HEK293 (cell line): ENCODE results near the gene TOM1L2.
A peak's percentile ranks its signal among the peaks of the same experiment; 100 is the strongest.

ENCODE experiments used
- CTCF ChIA-PET: fragments of 350-600 bp; formaldehyde crosslinking; extraction: SDS; loops from one replicate; lab custom pipeline; 2021; ENCODE audit warnings: antibody characterized with exemption; lab: Yijun Ruan, JAX
- POLR2A ChIA-PET: fragments of 300-600 bp; formaldehyde crosslinking; extraction: SDS; loops from one replicate; lab custom pipeline; 2020; ENCODE audit warnings: antibody characterized with exemption, inconsistent platforms; lab: Yijun Ruan, JAX
- H3K27ac ChIP-seq: fragments of 200-500 bp; sonication (Bioruptor generic); 2 replicates; pipeline ENCODE4 v1.5.1; 2014; ENCODE audit warnings: low read depth, low read length, control low read depth, inconsistent platforms; ENCODE audit errors: extremely low read depth
- H3K36me3 ChIP-seq, 2 experiments: fragments of 200-500 bp in 1 of 2; sonication (Bioruptor generic) in 1 of 2; 1 replicate in 1 of 2; 2 replicates in 1 of 2; pipeline ENCODE4 v1.5.1; 2014 to 2017; ENCODE audit warnings: inconsistent platforms in 2 of 2, low read length in 2 of 2; ENCODE audit not compliant: control insufficient read depth in 2 of 2, insufficient read depth in 1 of 2
- H3K4me1 ChIP-seq: fragments of 200-500 bp; sonication (Bioruptor generic); 2 replicates; pipeline ENCODE4 v1.5.1; 2014; ENCODE audit warnings: mild to moderate bottlenecking, low read length, inconsistent platforms; ENCODE audit not compliant: control insufficient read depth, insufficient read depth
- H3K4me3 ChIP-seq: 2 replicates; pipeline ENCODE4 v1.5.1; 2011; ENCODE audit warnings: low read depth, mild to moderate bottlenecking, control low read depth, low read length, moderate library complexity
- H3K9me3 ChIP-seq: fragments of 200-500 bp; sonication (Bioruptor generic); 2 replicates; pipeline ENCODE4 v1.5.1; 2014; ENCODE audit warnings: low read depth, low read length, inconsistent platforms; ENCODE audit not compliant: control insufficient read depth, insufficient read depth
- HIC1 ChIP-seq: fragments of 450-650 bp; formaldehyde crosslinking; IDR thresholded peaks from 2 replicates; pipeline ENCODE4 v1.5.1; 2016; ENCODE audit warnings: missing biosample characterization, missing genetic modification characterization
- IKZF3 ChIP-seq: fragments of 450-650 bp; IDR thresholded peaks from 2 replicates; pipeline ENCODE4 v1.5.0; 2018; ENCODE audit warnings: missing biosample characterization, mild to moderate bottlenecking, missing genetic modification characterization, moderate library complexity
- KLF7 ChIP-seq: fragments of 450-650 bp; formaldehyde crosslinking; IDR thresholded peaks from 2 replicates; pipeline ENCODE4 v1.5.1; 2016; ENCODE audit warnings: missing biosample characterization, missing genetic modification characterization, borderline replicate concordance
- MZF1 ChIP-seq: fragments of 450-650 bp; formaldehyde crosslinking; IDR thresholded peaks from 2 replicates; pipeline ENCODE4 v1.5.1; 2017; ENCODE audit warnings: missing biosample characterization, missing genetic modification characterization, borderline replicate concordance
- OSR2 ChIP-seq: fragments of 450-650 bp; formaldehyde crosslinking; IDR thresholded peaks from 2 replicates; pipeline ENCODE4 v1.5.1; 2016; ENCODE audit warnings: missing biosample characterization, missing genetic modification characterization
- PATZ1 ChIP-seq: fragments of 450-650 bp; formaldehyde crosslinking; IDR thresholded peaks from 2 replicates; pipeline ENCODE4 v1.5.1; 2016; ENCODE audit warnings: missing biosample characterization, missing genetic modification characterization
- WT1 ChIP-seq: fragments of 450-650 bp; formaldehyde crosslinking; IDR thresholded peaks from 2 replicates; pipeline ENCODE4 v1.5.1; 2016; ENCODE audit warnings: missing biosample characterization, missing genetic modification characterization
- ZBTB26 ChIP-seq: fragments of 450-650 bp; formaldehyde crosslinking; optimal IDR thresholded peaks from 2 replicates; pipeline ENCODE3; 2016; ENCODE audit warnings: missing biosample characterization, mild to moderate bottlenecking, missing genetic modification characterization
- ZBTB48 ChIP-seq: fragments of 450-650 bp; formaldehyde crosslinking; IDR thresholded peaks from 2 replicates; pipeline ENCODE4 v1.5.1; 2016; ENCODE audit warnings: missing biosample characterization, missing genetic modification characterization
- ZBTB8A ChIP-seq: fragments of 450-650 bp; formaldehyde crosslinking; IDR thresholded peaks from 2 replicates; pipeline ENCODE4 v1.5.1; 2016; ENCODE audit warnings: missing biosample characterization, missing genetic modification characterization
- ZEB2 ChIP-seq: fragments of 450-650 bp; formaldehyde crosslinking; IDR thresholded peaks from 2 replicates; pipeline ENCODE4 v1.5.1; 2016; ENCODE audit warnings: missing biosample characterization, missing genetic modification characterization
- ZFP3 ChIP-seq: fragments of 450-650 bp; formaldehyde crosslinking; IDR thresholded peaks from 2 replicates; pipeline ENCODE4 v1.5.1; 2016; ENCODE audit warnings: low read depth, missing biosample characterization, missing genetic modification characterization
- ZFP41 ChIP-seq: fragments of 450-650 bp; formaldehyde crosslinking; IDR thresholded peaks from 2 replicates; pipeline ENCODE4 v1.5.1; 2016; ENCODE audit warnings: missing biosample characterization, missing genetic modification characterization, borderline replicate concordance
- ZNF132 ChIP-seq: fragments of 450-650 bp; formaldehyde crosslinking; IDR thresholded peaks from 2 replicates; pipeline ENCODE4 v1.5.1; 2017; ENCODE audit warnings: missing biosample characterization, missing genetic modification characterization, borderline replicate concordance
- ZNF302 ChIP-seq: fragments of 450-650 bp; formaldehyde crosslinking; IDR thresholded peaks from 2 replicates; pipeline ENCODE4 v1.5.1; 2016; ENCODE audit warnings: missing biosample characterization, missing genetic modification characterization, low read depth
- ZNF354C ChIP-seq: fragments of 450-650 bp; formaldehyde crosslinking; IDR thresholded peaks from 2 replicates; pipeline ENCODE4 v1.5.1; 2016; ENCODE audit warnings: missing biosample characterization, missing genetic modification characterization, low read depth, borderline replicate concordance
- ZNF391 ChIP-seq: fragments of 450-650 bp; formaldehyde crosslinking; IDR thresholded peaks from 2 replicates; pipeline ENCODE4 v1.5.1; 2016; ENCODE audit warnings: low read depth, missing biosample characterization, missing genetic modification characterization, borderline replicate concordance
- ZNF423 ChIP-seq: fragments of 450-650 bp; formaldehyde crosslinking; IDR thresholded peaks from 2 replicates; pipeline ENCODE4 v1.5.1; 2016; ENCODE audit warnings: missing biosample characterization, missing genetic modification characterization
- ZNF473 ChIP-seq: fragments of 450-650 bp; formaldehyde crosslinking; IDR thresholded peaks from 2 replicates; pipeline ENCODE4 v1.5.1; 2017; ENCODE audit warnings: missing biosample characterization, missing genetic modification characterization
- ZNF548 ChIP-seq: fragments of 450-650 bp; formaldehyde crosslinking; IDR thresholded peaks from 2 replicates; pipeline ENCODE4 v1.5.1; 2016; ENCODE audit warnings: missing biosample characterization, missing genetic modification characterization
- ZNF792 ChIP-seq: fragments of 450-650 bp; formaldehyde crosslinking; IDR thresholded peaks from 2 replicates; pipeline ENCODE4 v1.5.1; 2016; ENCODE audit warnings: missing biosample characterization, missing genetic modification characterization
- ZNF837 ChIP-seq: fragments of 450-650 bp; formaldehyde crosslinking; IDR thresholded peaks from 2 replicates; pipeline ENCODE4 v1.5.1; 2016; ENCODE audit warnings: missing biosample characterization, missing genetic modification characterization
- ZSCAN18 ChIP-seq: fragments of 450-650 bp; formaldehyde crosslinking; IDR thresholded peaks from 2 replicates; pipeline ENCODE4 v1.5.1; 2016; ENCODE audit warnings: missing biosample characterization, missing genetic modification characterization

Gene TOM1L2

GRCh38 chr17:17859909-17860765, 112.1 kb downstream of the TOM1L2 start (continued):
- TF ChIP-seq ZNF391: peak; percentile 32; the same call in 1 of the 2 replicates
- 0 out of 2 replicates have a peak, but pooled peaks have one; percentile 18 for TF ChIP-seq WT1 (tag by site-specific recombination)
- TF ChIP-seq ZEB2: peak; percentile 61
- TF ChIP-seq ZNF548 (tag by site-specific recombination): no peak
- TF ChIP-seq IKZF3 (tag by site-specific recombination): peak; percentile 61; the same call in 1 of the 2 replicates
- TF ChIP-seq PATZ1 (tag by site-specific recombination): peak; percentile 40; the same call in 1 of the 2 replicates
- TF ChIP-seq ZBTB8A (tag by site-specific recombination): no peak
- peak; percentile 86 for TF ChIP-seq HIC1

GRCh38 chr17:17857496-17857895, 114.7 kb downstream of the TOM1L2 start:
- no peak overlapping the region for H3K4me3 ChIP-seq
- H3K9me3 ChIP-seq: no peaks in the 10 kb centered on the region
- H3K27ac ChIP-seq: no peak overlapping the region
- POLR2A ChIA-PET: no interaction called here
- TF ChIP-seq ZSCAN18 (tag by site-specific recombination) (no peak), ZBTB48 (tag by site-specific recombination) (no peak), KLF7 (tag by site-specific recombination) (no peak), ZBTB26 (tag by site-specific recombination) (no peak), ZNF132 (tag by site-specific recombination) (no peak), ZNF354C (no peak), ZNF473 (tag by site-specific recombination) (no peak), ZNF792 (no peak), ZNF423 (tag by site-specific recombination) (no peak), ZBTB8A (tag by site-specific recombination) (no peak), MZF1 (tag by site-specific recombination) (no peak), ZNF837 (tag by site-specific recombination) (no peak), ZNF302 (tag by site-specific recombination) (no peak), ZFP41 (no peak), OSR2 (no peak), ZFP3 (tag by site-specific recombination) (no peak)
- CTCF ChIA-PET: interaction anchor here (1.4 to 6.4 kb wide), 4 partner anchors 9 to 61 kb away, joined by 4 to 40 read pairs (median 24); no protein-coding TSS in a partner anchor
- H3K36me3 ChIP-seq: peaks cover 0 to 4% of the 10 kb centered on the region in 2 experiments; a peak in 2 of 3 replicates
- H3K4me1 ChIP-seq: no peaks in the 10 kb centered on the region; the same call in 1 of the 2 replicates
